ENCODE results near the gene C14orf119. TPM values are rescaled to one million over a fixed set of nuclear protein-coding genes. Genes with fewer than 3 reads are reported as not detected.

The C14orf119 gene
- total and polyA plus RNA-seq, 9 of the 15 experiments (the other 6 are each of a cell fraction or from before 2014, with no cell fraction given), result 36.7 to 251 (median 51.8) TPM

DNA sequence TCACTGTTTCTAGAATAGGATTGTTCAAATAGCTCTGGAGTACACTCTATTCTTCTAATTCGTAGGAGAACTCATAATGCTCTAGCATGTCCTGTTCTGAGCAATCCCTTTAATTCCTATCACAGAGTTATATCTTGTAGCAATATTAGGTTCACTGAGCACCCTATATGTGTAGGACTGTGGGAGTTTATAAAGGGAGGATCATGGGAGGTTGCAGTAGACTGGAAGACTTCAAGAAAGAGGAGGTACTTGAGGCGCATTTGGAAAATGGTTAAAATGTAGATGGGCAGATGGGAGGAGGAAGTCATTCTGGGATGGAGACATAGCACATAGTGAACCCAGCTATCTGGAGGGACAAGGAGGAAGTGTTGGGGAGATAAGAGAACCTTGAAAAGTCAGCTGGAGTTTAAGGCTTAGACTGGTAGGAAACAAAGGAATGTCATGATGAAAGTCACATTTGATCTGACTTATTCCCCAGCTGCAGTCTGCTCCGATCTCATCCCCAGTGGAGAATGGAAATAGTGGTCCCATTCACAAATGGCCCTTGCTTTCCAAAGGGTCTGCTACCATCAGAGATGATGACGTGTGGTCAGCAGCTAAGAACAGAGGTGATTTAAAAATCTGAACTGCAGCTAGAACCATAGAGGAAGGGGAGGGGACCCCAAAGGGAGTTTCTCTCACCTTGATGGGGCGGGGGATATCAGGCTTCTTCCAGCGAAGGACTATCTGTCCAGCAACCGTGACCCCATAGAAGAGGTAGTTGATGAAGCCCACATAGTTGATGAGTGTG is 33.9 kb downstream of the C14orf119 start (continued):
- TF ChIP-seq, protein P1, sequence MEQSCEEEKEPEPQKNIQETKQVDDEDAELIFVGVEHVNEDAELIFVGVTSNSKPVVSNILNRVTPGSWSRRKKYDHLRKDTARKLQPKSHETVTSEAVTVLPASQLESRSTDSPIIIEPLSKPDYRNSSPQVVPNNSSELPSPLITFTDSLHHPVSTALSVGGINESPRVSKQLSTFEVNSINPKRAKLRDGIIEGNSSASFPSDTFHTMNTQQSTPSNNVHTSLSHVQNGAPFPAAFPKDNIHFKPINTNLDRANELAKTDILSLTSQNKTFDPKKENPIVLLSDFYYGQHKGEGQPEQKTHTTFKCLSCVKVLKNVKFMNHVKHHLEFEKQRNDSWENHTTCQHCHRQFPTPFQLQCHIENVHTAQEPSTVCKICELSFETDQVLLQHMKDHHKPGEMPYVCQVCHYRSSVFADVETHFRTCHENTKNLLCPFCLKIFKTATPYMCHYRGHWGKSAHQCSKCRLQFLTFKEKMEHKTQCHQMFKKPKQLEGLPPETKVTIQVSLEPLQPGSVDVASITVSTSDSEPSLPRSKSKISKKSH (CRISPR knock-in tag; IDR thresholded peaks at IDR 0.05), result no peak
- no peak for TF ChIP-seq TAF7 (tag; IDR thresholded peaks at IDR 0.05)
- TF ChIP-seq, protein P2, sequence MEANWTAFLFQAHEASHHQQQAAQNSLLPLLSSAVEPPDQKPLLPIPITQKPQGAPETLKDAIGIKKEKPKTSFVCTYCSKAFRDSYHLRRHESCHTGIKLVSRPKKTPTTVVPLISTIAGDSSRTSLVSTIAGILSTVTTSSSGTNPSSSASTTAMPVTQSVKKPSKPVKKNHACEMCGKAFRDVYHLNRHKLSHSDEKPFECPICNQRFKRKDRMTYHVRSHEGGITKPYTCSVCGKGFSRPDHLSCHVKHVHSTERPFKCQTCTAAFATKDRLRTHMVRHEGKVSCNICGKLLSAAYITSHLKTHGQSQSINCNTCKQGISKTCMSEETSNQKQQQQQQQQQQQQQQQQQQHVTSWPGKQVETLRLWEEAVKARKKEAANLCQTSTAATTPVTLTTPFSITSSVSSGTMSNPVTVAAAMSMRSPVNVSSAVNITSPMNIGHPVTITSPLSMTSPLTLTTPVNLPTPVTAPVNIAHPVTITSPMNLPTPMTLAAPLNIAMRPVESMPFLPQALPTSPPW (CRISPR knock-in tag; IDR thresholded peaks at IDR 0.05), result no peak
- peak; percentile 90 for TF ChIP-seq CTBP1 (IDR thresholded peaks at IDR 0.05; ENCODE audit: borderline replicate concordance)
- TF ChIP-seq, protein P3, sequence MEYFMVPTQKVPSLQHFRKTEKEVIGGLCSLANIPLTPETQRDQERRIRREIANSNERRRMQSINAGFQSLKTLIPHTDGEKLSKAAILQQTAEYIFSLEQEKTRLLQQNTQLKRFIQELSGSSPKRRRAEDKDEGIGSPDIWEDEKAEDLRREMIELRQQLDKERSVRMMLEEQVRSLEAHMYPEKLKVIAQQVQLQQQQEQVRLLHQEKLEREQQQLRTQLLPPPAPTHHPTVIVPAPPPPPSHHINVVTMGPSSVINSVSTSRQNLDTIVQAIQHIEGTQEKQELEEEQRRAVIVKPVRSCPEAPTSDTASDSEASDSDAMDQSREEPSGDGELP (CRISPR knock-in tag; IDR thresholded peaks at IDR 0.05; ENCODE audit: borderline replicate concordance), result peak; percentile 49
- no peak for TF ChIP-seq HDAC8 (tag; IDR thresholded peaks at IDR 0.05)
- 0 out of 4 replicates have a peak, but pooled peaks of 1 of the 2 experiments have one; percentile 28 for TF ChIP-seq FOXK2 (conservative IDR thresholded peaks at IDR 0.05 in 1 of 2, IDR thresholded peaks at IDR 0.05 in 1 of 2; ENCODE audit: low read depth in 2 of 2)
- peak in 1 of 2 experiments; percentile 53; a peak in 2 of 4 replicates for TF ChIP-seq HDAC1 (IDR thresholded peaks at IDR 0.05)
- TF ChIP-seq MYC (IDR thresholded peaks at IDR 0.05; ENCODE audit: low read depth, low read length), result no peak
- TF ChIP-seq MYC (CRISPR knock-in tag; IDR thresholded peaks at IDR 0.05; ENCODE audit: borderline replicate concordance, low read depth), result no peak
- TF ChIP-seq FOSL1 (tag; conservative IDR thresholded peaks at IDR 0.05), result peak; percentile 42; the same call in 1 of the 2 replicates
- TF ChIP-seq ZNF644 (tag; IDR thresholded peaks at IDR 0.05; ENCODE audit: low read depth), result 0 out of 2 replicates have a peak, but pooled peaks have one; percentile 36
- TF ChIP-seq SUPT5H (IDR thresholded peaks at IDR 0.05), result no peak
- TF ChIP-seq CHCHD3 (CRISPR knock-in tag; IDR thresholded peaks at IDR 0.05), result no peak
- TF ChIP-seq, protein P4, sequence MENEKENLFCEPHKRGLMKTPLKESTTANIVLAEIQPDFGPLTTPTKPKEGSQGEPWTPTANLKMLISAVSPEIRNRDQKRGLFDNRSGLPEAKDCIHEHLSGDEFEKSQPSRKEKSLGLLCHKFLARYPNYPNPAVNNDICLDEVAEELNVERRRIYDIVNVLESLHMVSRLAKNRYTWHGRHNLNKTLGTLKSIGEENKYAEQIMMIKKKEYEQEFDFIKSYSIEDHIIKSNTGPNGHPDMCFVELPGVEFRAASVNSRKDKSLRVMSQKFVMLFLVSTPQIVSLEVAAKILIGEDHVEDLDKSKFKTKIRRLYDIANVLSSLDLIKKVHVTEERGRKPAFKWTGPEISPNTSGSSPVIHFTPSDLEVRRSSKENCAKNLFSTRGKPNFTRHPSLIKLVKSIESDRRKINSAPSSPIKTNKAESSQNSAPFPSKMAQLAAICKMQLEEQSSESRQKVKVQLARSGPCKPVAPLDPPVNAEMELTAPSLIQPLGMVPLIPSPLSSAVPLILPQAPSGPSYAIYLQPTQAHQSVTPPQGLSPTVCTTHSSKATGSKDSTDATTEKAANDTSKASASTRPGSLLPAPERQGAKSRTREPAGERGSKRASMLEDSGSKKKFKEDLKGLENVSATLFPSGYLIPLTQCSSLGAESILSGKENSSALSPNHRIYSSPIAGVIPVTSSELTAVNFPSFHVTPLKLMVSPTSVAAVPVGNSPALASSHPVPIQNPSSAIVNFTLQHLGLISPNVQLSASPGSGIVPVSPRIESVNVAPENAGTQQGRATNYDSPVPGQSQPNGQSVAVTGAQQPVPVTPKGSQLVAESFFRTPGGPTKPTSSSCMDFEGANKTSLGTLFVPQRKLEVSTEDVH (IDR thresholded peaks at IDR 0.05; ENCODE audit: low read depth, partially characterized antibody), result no peak
- no peak for TF ChIP-seq FUS (optimal IDR thresholded peaks at IDR 0.05; ENCODE audit: low read depth, low read length)
- no peak for TF ChIP-seq MCM5 (IDR thresholded peaks at IDR 0.05; ENCODE audit: low read depth)
- no peak; the same call in 1 of the 2 replicates for TF ChIP-seq JUND (IDR thresholded peaks at IDR 0.05; ENCODE audit: borderline replicate concordance, low read depth, low read length)
- peak; percentile 34; the same call in 1 of the 3 replicates for TF ChIP-seq JUND (tag; IDR thresholded peaks at IDR 0.05; ENCODE audit: borderline replicate concordance, low read depth, low read length)
- no peak for TF ChIP-seq SETDB1 (IDR thresholded peaks at IDR 0.05; ENCODE audit: low read length)
- peak; percentile 50 for TF ChIP-seq TAF9B (IDR thresholded peaks at IDR 0.05; ENCODE audit: partially characterized antibody)

Data from K562 (cell line).